Mesenchymal stem cell (in vitro differentiated cells and primary cell): ENCODE measurements around the gene ACKR2.

Experiments
- DNase-seq: peaks from one replicate; pipeline ENCODE4 v3.0.0-alpha.2; 2013
- H2AFZ ChIP-seq: one replicate; pipeline ENCODE4 v1.6.1; 2013; ENCODE audit warnings: low read depth, mild to moderate bottlenecking, control low read depth, inconsistent platforms, low read length, moderate library complexity
- H2AK5ac ChIP-seq: 2 replicates; pipeline ENCODE4 v1.6.1; 2013; ENCODE audit warnings: low read length, moderate library complexity, mild to moderate bottlenecking, inconsistent platforms; ENCODE audit not compliant: severe bottlenecking
- H2BK120ac ChIP-seq: one replicate; pipeline ENCODE4 v1.6.1; 2013; ENCODE audit warnings: low read depth, mild to moderate bottlenecking, inconsistent platforms, low read length, moderate library complexity
- H2BK12ac ChIP-seq, 2 experiments: one replicate each; pipeline ENCODE4 v1.6.1; 2013; ENCODE audit warnings: inconsistent platforms in 2 of 2, low read length in 2 of 2, mild to moderate bottlenecking in 2 of 2, moderate library complexity in 2 of 2, control low read depth in 1 of 2
- H2BK15ac ChIP-seq: one replicate; pipeline ENCODE4 v1.6.1; 2013; ENCODE audit warnings: mild to moderate bottlenecking, low read depth, inconsistent platforms; ENCODE audit not compliant: poor library complexity, severe bottlenecking
- H2BK5ac ChIP-seq: 2 replicates; pipeline ENCODE4 v1.6.1; 2013; ENCODE audit warnings: low read depth, mild to moderate bottlenecking, low read length, control low read depth, inconsistent platforms; ENCODE audit not compliant: poor library complexity, severe bottlenecking
- H3K14ac ChIP-seq, 2 experiments: one replicate each; pipeline ENCODE4 v1.6.1; 2013; ENCODE audit warnings: inconsistent platforms in 2 of 2, low read length in 2 of 2, control low read depth in 1 of 2, mild to moderate bottlenecking in 1 of 2, moderate library complexity in 1 of 2
- H3K18ac ChIP-seq, 2 experiments: one replicate each; pipeline ENCODE4 v1.6.1; 2013; ENCODE audit warnings: inconsistent platforms in 2 of 2, low read length in 2 of 2, control low read depth in 1 of 2, low read depth in 1 of 2, mild to moderate bottlenecking in 1 of 2
- H3K23ac ChIP-seq, 2 experiments: one replicate each; pipeline ENCODE4 v1.6.1; 2013; ENCODE audit warnings: inconsistent platforms in 2 of 2, low read length in 2 of 2, mild to moderate bottlenecking in 2 of 2, moderate library complexity in 2 of 2, control low read depth in 1 of 2
- H3K27ac ChIP-seq: 2 replicates; pipeline ENCODE4 v1.5.1; 2013; ENCODE audit warnings: mild to moderate bottlenecking, moderate library complexity, low read length, control low read depth, inconsistent platforms; ENCODE audit not compliant: poor library complexity, severe bottlenecking
- H3K27me3 ChIP-seq, 2 experiments: 2 replicates each; pipeline versions ENCODE4 v1.6.1 to v1.7.0; 2013; ENCODE audit warnings: low read length in 2 of 2, mild to moderate bottlenecking in 2 of 2, moderate library complexity in 2 of 2, control low read depth in 1 of 2, inconsistent platforms in 1 of 2; ENCODE audit not compliant: control insufficient read depth in 1 of 2, insufficient read depth in 1 of 2
- H3K36me3 ChIP-seq, 2 experiments: 2 replicates each; pipeline versions ENCODE4 v1.6.1 to v1.7.0; 2013; ENCODE audit warnings: low read length in 2 of 2, control low read depth in 1 of 2, inconsistent platforms in 1 of 2, low read depth in 1 of 2, mild to moderate bottlenecking in 1 of 2; ENCODE audit not compliant: insufficient read depth in 2 of 2, control insufficient read depth in 1 of 2
- H3K4ac ChIP-seq, 2 experiments: one replicate each; pipeline ENCODE4 v1.6.1; 2013; ENCODE audit warnings: inconsistent platforms in 2 of 2, low read length in 2 of 2, mild to moderate bottlenecking in 2 of 2, moderate library complexity in 2 of 2, control low read depth in 1 of 2, low read depth in 1 of 2
- H3K4me1 ChIP-seq: 2 replicates; pipeline ENCODE4 v1.6.1; 2013; ENCODE audit warnings: low read depth, low read length, control low read depth; ENCODE audit not compliant: control insufficient read depth, insufficient read depth
- H3K4me2 ChIP-seq: 2 replicates; pipeline ENCODE4 v1.6.1; 2013; ENCODE audit warnings: low read length, mild to moderate bottlenecking, inconsistent platforms; ENCODE audit not compliant: poor library complexity, severe bottlenecking
- H3K4me3 ChIP-seq, 2 experiments: 2 replicates each; pipeline versions ENCODE4 v1.5.1 to v1.7.0; 2013; ENCODE audit warnings: low read length in 2 of 2, mild to moderate bottlenecking in 2 of 2, control low read depth in 1 of 2, low read depth in 1 of 2; ENCODE audit not compliant: insufficient read depth in 1 of 2
- H3K79me1 ChIP-seq: replicated peaks from 2 replicates; pipeline ENCODE4 v1.6.1; 2013; ENCODE audit warnings: mild to moderate bottlenecking, control low read depth, low read length, inconsistent platforms; ENCODE audit not compliant: poor library complexity, severe bottlenecking
- H3K9ac ChIP-seq: 2 replicates; pipeline ENCODE4 v1.7.0; 2013; ENCODE audit warnings: mild to moderate bottlenecking, low read length, moderate library complexity
- H3K9me3 ChIP-seq: 2 replicates; pipeline ENCODE4 v1.7.0; 2013; ENCODE audit warnings: mild to moderate bottlenecking, low read length; ENCODE audit not compliant: control insufficient read depth
- H4K8ac ChIP-seq: one replicate; pipeline ENCODE4 v1.6.1; 2013; ENCODE audit warnings: inconsistent platforms, mild to moderate bottlenecking, low read length, moderate library complexity
- H4K91ac ChIP-seq: one replicate; pipeline ENCODE4 v1.6.1; 2013; ENCODE audit warnings: mild to moderate bottlenecking, low read length, inconsistent platforms
- WGBS: methylation state at CpG from one replicate; pipeline ENCODE4 v1.1.7; 2013; ENCODE audit warnings: mixed read lengths; 5-methylcytosine and 5-hydroxymethylcytosine counted together

Gene ACKR2

GRCh38 chr3:42867138-42867537 lies 57.9 kb downstream of the ACKR2 start:
- Histone ChIP-seq H3K9ac (no peak overlapping the region), H2AFZ (no peak overlapping the region), H3K4me3 (no peak overlapping the region), H3K27ac (no peak overlapping the region), H3K23ac (no peak overlapping the region), H3K27me3 (peaks cover 9 to 24% of the 10 kb centered on the region in 2 experiments), H3K9me3 (no peaks in the 10 kb centered on the region), H3K14ac (no peak overlapping the region), H2BK120ac (no peak overlapping the region), H2BK5ac (no peak overlapping the region), H3K4me2 (no peak overlapping the region), H3K79me1 (no peaks in the 10 kb centered on the region), H2AK5ac (no peak overlapping the region), H3K4ac (no peak overlapping the region), H3K36me3 (no peaks in the 10 kb centered on the region), H3K18ac (no peak overlapping the region), H3K4me1 (no peaks in the 10 kb centered on the region), H4K8ac (no peak overlapping the region), H2BK15ac (no peak overlapping the region), H4K91ac (no peak overlapping the region), H2BK12ac (no peak overlapping the region)
- DNase-seq = no peak
- 91% methylated on average over 7 of the region's 7 CpGs for WGBS

GRCh38 chr3:42868841-42869240 lies 59.6 kb downstream of the ACKR2 start:
- H4K91ac ChIP-seq = no peak overlapping the region
- 46% methylated on average over 5 of the region's 5 CpGs for WGBS
- H3K4me1 ChIP-seq = no peaks in the 10 kb centered on the region
- H2BK5ac ChIP-seq = no peak overlapping the region
- no peak overlapping the region for H3K23ac ChIP-seq
- no peaks in the 10 kb centered on the region for H3K36me3 ChIP-seq
- no peak overlapping the region for H3K9ac ChIP-seq
- no peak overlapping the region for H3K27ac ChIP-seq
- H2AFZ ChIP-seq = no peak overlapping the region
- no peak overlapping the region for H3K18ac ChIP-seq
- no peak for DNase-seq
- no peak overlapping the region for H3K4me2 ChIP-seq
- H3K14ac ChIP-seq = no peak overlapping the region
- no peak overlapping the region for H3K4ac ChIP-seq
- no peak overlapping the region for H2BK120ac ChIP-seq
- no peak overlapping the region for H2BK15ac ChIP-seq
- peaks cover 12 to 27% of the 10 kb centered on the region in 2 experiments for H3K27me3 ChIP-seq
- H3K9me3 ChIP-seq = no peaks in the 10 kb centered on the region
- no peak overlapping the region for H3K4me3 ChIP-seq
- H2AK5ac ChIP-seq = no peak overlapping the region
- H4K8ac ChIP-seq = no peak overlapping the region
- no peaks in the 10 kb centered on the region for H3K79me1 ChIP-seq
- H2BK12ac ChIP-seq = no peak overlapping the region

GRCh38 chr3:42871592-42872196 lies 62.4 kb downstream of the ACKR2 start:
- Histone ChIP-seq H3K4ac (no peak overlapping the region), H4K91ac (no peak overlapping the region), H2BK15ac (no peak overlapping the region), H3K23ac (no peak overlapping the region), H3K27me3 (peaks cover 20 to 36% of the 10 kb centered on the region in 2 experiments), H3K14ac (no peak overlapping the region), H3K27ac (no peak overlapping the region), H4K8ac (no peak overlapping the region), H3K9ac (no peak overlapping the region), H3K4me3 (no peak overlapping the region), H2AK5ac (no peak overlapping the region), H2BK5ac (no peak overlapping the region), H3K18ac (no peak overlapping the region), H2BK120ac (no peak overlapping the region), H2AFZ (no peak overlapping the region), H3K36me3 (no peaks in the 10 kb centered on the region), H3K79me1 (no peaks in the 10 kb centered on the region), H3K9me3 (no peaks in the 10 kb centered on the region), H3K4me1 (no peaks in the 10 kb centered on the region), H3K4me2 (no peak overlapping the region), H2BK12ac (no peak overlapping the region)
- DNase-seq = no peak
- WGBS = 75% methylated on average over 5 of the region's 5 CpGs

- Histone ChIP-seq H3K36me3 (no peaks in the 10 kb centered on the region), H2BK5ac (no peak overlapping the region), H2BK15ac (no peak overlapping the region), H3K9ac (no peak overlapping the region), H3K4me2 (no peak overlapping the region), H3K27me3 (peaks cover 25 to 32% of the 10 kb centered on the region in 2 experiments), H3K9me3 (no peaks in the 10 kb centered on the region), H3K4ac (no peak overlapping the region), H2AK5ac (no peak overlapping the region), H3K4me3 (no peak overlapping the region), H2BK12ac (no peak overlapping the region), H3K79me1 (no peaks in the 10 kb centered on the region), H2BK120ac (no peak overlapping the region), H4K91ac (no peak overlapping the region), H3K14ac (no peak overlapping the region), H2AFZ (no peak overlapping the region), H4K8ac (no peak overlapping the region), H3K23ac (no peak overlapping the region), H3K27ac (no peak overlapping the region), H3K4me1 (no peaks in the 10 kb centered on the region), H3K18ac (no peak overlapping the region)
- WGBS = 68% methylated on average over 1 of the region's 1 CpG
- DNase-seq = no peak
Observed at GRCh38 chr3:42872718-42873117, 63.5 kb downstream of the ACKR2 start.
